Cardiac muscle cell (in vitro differentiated cells and primary cell): Measurements from ENCODE around the gene INTS6L. TPM values are rescaled to one million over a fixed set of nuclear protein-coding genes. Genes with fewer than 3 reads are reported as not detected.
A peak's percentile ranks its signal among the peaks of the same experiment; 100 is the strongest.
"Not testable (repeated sequence)": the region's sequence is repeated elsewhere in the genome, so short reads cannot be mapped to it uniquely, and the experiment has no call there.

ENCODE experiments used
- DNase-seq, 2 donors: peaks; one replicate each; pipeline versions ENCODE4 v3.0.0 to v3.0.0-alpha.2; 2010 to 2017; ENCODE audit warnings: low read depth in 1 of 2, low spot score in 1 of 2
- H3K27ac ChIP-seq: fragments of 200-600 bp; sonication (generic); 2 replicates; pipeline ENCODE4 v1.5.1; 2016
- H3K27me3 ChIP-seq: fragments of 200-600 bp; sonication (generic); 2 replicates; pipeline ENCODE4 v1.6.0; 2016; ENCODE audit warnings: control low read depth
- H3K36me3 ChIP-seq: fragments of 200-600 bp; sonication (generic); 2 replicates; pipeline ENCODE4 v1.5.1; 2016; ENCODE audit warnings: control low read depth
- H3K4me1 ChIP-seq: fragments of 200-600 bp; sonication (generic); 2 replicates; pipeline ENCODE4 v1.8.1; 2017; ENCODE audit warnings: low read depth, mild to moderate bottlenecking, mixed run types
- H3K4me3 ChIP-seq: fragments of 200-600 bp; sonication (generic); 2 replicates; pipeline ENCODE4 v1.5.1; 2016; ENCODE audit warnings: mild to moderate bottlenecking
- H3K9me3 ChIP-seq: fragments of 200-600 bp; sonication (generic); 2 replicates; pipeline ENCODE4 v1.5.1; 2017; ENCODE audit warnings: low read depth, mild to moderate bottlenecking, control low read depth
- polyA plus RNA-seq: library from polyadenylated mRNA; unstranded; fragments of >200 nt; fragmentation: Nextera tagmentation; extraction: Ambion mirVana; gene quantifications from 2 replicates; pipeline ENCODE4 v1.2.1, GENCODE V29; 2016
- total RNA-seq: library from RNA; depleted of rRNA; stranded (reverse); fragments of >200 nt; gene quantifications from 2 replicates; pipeline ENCODE4 v1.2.3, GENCODE V29; 2016
- TF ChIP-seq, protein P1 (sequence below): IDR thresholded peaks from 2 replicates; pipeline ENCODE4 v1.5.1; 2012; ENCODE audit warnings: low read depth, mild to moderate bottlenecking, low read length

Gene INTS6L
- total and polyA plus RNA-seq, 2 experiments from 2014 or later: 21.2 to 49.3 TPM

DNA sequence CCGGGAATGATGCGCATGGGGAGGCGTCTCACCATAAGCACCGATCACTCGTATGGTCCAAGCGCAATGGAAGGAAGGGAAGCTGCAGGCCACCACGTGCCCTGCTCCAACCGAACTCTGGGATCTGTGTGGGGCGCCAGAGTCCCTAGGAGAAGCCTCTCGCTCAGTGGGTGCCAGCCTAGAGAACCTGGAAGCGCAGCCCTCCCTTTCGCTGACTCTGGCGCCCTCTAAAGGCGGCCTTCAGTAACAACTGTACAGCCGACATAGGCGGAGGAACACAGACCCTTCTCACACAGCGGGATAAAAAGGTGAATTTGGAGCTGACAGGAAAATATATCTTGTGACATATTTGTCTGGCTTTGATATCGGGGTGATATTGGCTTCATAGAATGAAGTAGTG, 76.0 kb downstream of the INTS6L start:
- H3K4me1 ChIP-seq: no peaks in the 10 kb centered on the region
- H3K4me3 ChIP-seq: no peak overlapping the region
- no peak overlapping the region for H3K27ac ChIP-seq
- no peaks in the 10 kb centered on the region for H3K9me3 ChIP-seq
- TF ChIP-seq, protein P1, sequence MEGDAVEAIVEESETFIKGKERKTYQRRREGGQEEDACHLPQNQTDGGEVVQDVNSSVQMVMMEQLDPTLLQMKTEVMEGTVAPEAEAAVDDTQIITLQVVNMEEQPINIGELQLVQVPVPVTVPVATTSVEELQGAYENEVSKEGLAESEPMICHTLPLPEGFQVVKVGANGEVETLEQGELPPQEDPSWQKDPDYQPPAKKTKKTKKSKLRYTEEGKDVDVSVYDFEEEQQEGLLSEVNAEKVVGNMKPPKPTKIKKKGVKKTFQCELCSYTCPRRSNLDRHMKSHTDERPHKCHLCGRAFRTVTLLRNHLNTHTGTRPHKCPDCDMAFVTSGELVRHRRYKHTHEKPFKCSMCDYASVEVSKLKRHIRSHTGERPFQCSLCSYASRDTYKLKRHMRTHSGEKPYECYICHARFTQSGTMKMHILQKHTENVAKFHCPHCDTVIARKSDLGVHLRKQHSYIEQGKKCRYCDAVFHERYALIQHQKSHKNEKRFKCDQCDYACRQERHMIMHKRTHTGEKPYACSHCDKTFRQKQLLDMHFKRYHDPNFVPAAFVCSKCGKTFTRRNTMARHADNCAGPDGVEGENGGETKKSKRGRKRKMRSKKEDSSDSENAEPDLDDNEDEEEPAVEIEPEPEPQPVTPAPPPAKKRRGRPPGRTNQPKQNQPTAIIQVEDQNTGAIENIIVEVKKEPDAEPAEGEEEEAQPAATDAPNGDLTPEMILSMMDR: peak; percentile 57
- H3K27me3 ChIP-seq: no peaks in the 10 kb centered on the region
- DNase-seq: peak; percentile 45 to 61
- H3K36me3 ChIP-seq: no peaks in the 10 kb centered on the region

DNA sequence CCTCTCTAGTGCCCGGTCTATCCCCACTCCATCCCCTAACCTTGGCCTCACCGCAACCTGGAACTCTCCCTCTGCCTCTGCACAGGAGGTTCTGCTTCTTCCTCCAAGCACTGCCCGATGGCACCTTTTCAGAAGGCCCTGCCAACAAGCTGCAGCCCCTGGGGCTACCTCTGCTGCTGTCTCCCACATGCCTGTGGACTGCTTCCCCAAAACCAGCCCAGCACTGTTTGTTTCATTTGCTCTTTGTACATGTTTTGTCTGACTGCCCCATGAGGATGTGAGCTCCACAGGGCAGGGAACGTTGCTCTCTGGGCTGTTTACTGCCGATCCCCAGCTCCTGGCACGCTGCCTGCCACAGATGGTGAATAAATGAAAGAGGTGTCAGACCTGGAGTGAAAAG, 85.4 kb downstream of the INTS6L start:
- TF ChIP-seq, protein P1: no peak
- no peak for DNase-seq
- H3K27me3 ChIP-seq: no peaks in the 10 kb centered on the region
- H3K4me1 ChIP-seq: no peaks in the 10 kb centered on the region
- no peak overlapping the region for H3K27ac ChIP-seq
- H3K4me3 ChIP-seq: no peak overlapping the region
- H3K36me3 ChIP-seq: no peaks in the 10 kb centered on the region
- H3K9me3 ChIP-seq: no peaks in the 10 kb centered on the region

DNA sequence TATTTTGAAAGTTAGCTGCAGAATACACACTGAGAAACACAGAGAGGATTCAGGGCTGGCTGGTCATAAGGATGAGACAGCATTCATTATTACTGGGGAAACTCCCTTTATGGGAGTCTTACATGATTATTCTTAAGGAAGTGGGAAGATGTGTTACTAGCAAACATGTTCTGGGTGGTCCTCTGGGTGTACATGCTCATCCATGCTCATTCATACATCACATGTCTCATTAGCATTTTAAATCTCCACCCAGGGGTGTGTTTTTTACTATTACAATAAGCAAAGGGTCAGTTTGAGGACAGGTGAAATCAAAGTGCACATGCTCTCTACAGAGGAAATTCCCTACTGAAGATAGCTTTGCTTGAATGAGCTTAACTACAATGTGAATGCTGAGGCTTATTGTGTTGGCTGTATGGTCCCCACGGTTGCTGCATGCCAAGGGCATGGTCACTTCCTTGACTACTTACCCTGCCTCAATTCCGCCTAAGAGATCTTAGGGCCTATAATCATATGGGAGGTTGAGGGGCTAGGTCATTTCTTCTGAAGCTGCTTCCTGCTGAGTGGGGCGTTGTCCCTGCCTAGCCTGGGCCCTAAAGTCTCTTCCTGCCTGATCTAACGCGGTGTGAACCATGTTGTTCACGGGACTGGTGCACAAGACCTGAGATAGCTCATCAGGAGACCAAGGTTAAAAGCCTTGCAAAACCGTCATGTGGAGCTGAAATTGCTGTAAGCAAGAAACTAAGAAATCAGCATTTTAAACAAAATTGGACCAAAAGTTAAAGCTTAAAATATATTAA, 104.1 kb downstream of the INTS6L start:
- not testable (repeated sequence) for DNase-seq, H3K36me3 ChIP-seq, H3K27me3 ChIP-seq, H3K9me3 ChIP-seq, H3K4me3 ChIP-seq, H3K4me1 ChIP-seq, H3K27ac ChIP-seq

DNA sequence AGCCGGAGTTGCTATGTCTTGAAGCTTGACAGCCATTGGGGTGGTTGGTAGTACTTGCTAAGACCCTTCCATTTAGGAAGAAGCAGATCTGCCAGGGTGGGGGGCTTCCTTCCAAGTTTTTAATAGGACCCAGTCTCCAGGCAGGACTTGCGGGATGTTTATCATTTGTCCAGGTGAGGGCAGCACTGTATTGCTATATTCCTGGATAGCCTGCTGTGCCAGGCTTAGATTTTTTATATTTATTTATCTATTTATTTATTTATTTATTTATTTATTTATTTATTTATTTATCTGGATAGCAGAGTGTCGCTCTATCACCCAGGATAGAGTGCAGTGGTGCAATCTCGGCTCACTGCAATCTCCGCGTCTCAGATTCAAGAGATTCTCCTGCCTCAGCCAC, 105.5 kb downstream of the INTS6L start:
- no peaks in the 10 kb centered on the region for H3K9me3 ChIP-seq
- H3K4me1 ChIP-seq: no peaks in the 10 kb centered on the region
- peak; percentile 0 to 19 for DNase-seq
- H3K36me3 ChIP-seq: no peaks in the 10 kb centered on the region
- H3K27me3 ChIP-seq: no peaks in the 10 kb centered on the region
- H3K4me3 ChIP-seq: no peak overlapping the region
- no peak overlapping the region for H3K27ac ChIP-seq
- TF ChIP-seq, protein P1: no peak

DNA sequence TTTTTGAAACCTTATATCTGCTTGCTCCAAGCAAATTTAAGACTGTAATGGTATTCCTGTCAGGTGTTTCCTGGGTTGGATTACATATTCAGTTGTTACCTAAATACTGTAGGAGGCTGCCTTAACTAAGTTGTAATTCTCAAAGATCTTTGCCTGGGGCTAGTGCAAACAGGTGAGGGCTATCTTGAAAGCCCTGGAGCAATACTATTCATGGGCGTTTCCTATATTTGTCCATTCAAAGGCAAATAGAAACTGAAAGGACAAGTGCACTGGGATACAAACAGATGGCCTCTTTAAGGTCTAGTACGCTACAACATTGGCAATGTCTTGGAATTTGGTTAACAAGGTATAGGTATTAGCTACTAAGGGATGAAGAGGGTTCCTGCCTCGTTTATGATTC, 108.9 kb downstream of the INTS6L start:
- no peak for DNase-seq
- no peaks in the 10 kb centered on the region for H3K9me3 ChIP-seq
- TF ChIP-seq, protein P1: no peak
- no peak overlapping the region for H3K4me3 ChIP-seq
- H3K27ac ChIP-seq: no peak overlapping the region
- H3K27me3 ChIP-seq: no peaks in the 10 kb centered on the region
- H3K4me1 ChIP-seq: no peaks in the 10 kb centered on the region
- H3K36me3 ChIP-seq: no peaks in the 10 kb centered on the region

Other genes with a start within 250 kb of the INTS6L start
- gene ETDC, start 211.2 kb upstream of the INTS6L start, total RNA-seq: not detected in 2 replicates
- gene ETDC, start 211.2 kb upstream of the INTS6L start, polyA plus RNA-seq: not detected in 2 replicates
- 5.4 and 6.6 TPM in 2 replicates for gene ZNF75D, start 176.6 kb upstream of the INTS6L start, total RNA-seq
- 6.1 and 6.5 TPM in 2 replicates for gene ZNF75D, start 176.6 kb upstream of the INTS6L start, polyA plus RNA-seq
- 5.1 and 18.5 TPM in 2 replicates for gene ZNF449, start 175.9 kb upstream of the INTS6L start, total RNA-seq
- gene ZNF449, start 175.9 kb upstream of the INTS6L start, polyA plus RNA-seq: 11.8 and 27.8 TPM in 2 replicates
- 10.7 and 17.2 TPM in 2 replicates for gene SMIM10L2A, start 98.7 kb upstream of the INTS6L start, total RNA-seq
- 9.0 and 12.8 TPM in 2 replicates for gene SMIM10L2A, start 98.7 kb upstream of the INTS6L start, polyA plus RNA-seq
- gene CT45A1, start 193.0 kb downstream of the INTS6L start, total RNA-seq: not detected in 2 replicates
- gene CT45A1, start 193.0 kb downstream of the INTS6L start, polyA plus RNA-seq: not detected in 2 replicates
- gene CT45A3, start 247.5 kb downstream of the INTS6L start, total RNA-seq: not detected in 2 replicates
- gene CT45A3, start 247.5 kb downstream of the INTS6L start, polyA plus RNA-seq: not detected in 2 replicates